ENCODE measurements around the gene SUGP2.
A peak's percentile ranks its signal among the peaks of the same experiment; 100 is the strongest.

SUGP2 gene

GRCh38 chr19:19062454-19063182 is 29.3 kb upstream of the SUGP2 start:
- peaks cover 8% of the 10 kb centered on the region for H3K36me3 Mint-ChIP-seq (ENCODE audit: low read depth)
- TF ChIP-seq CTCF (IDR thresholded peaks at IDR 0.05): no peak
- peak overlapping the region; percentile 96 for H3K27ac Mint-ChIP-seq
- peak; percentile 32 for DNase-seq
- H3K4me1 Mint-ChIP-seq: peaks cover 70% of the 10 kb centered on the region
- peaks cover 32% of the 10 kb centered on the region for H3K27me3 Mint-ChIP-seq (ENCODE audit: low read depth, poor library complexity)
- H3K9me3 Mint-ChIP-seq: no peaks in the 10 kb centered on the region
- H3K4me3 Mint-ChIP-seq: peak overlapping the region; percentile 86

GRCh38 chr19:19061506-19061905 is 28.2 kb upstream of the SUGP2 start:
- no peak for TF ChIP-seq CTCF (IDR thresholded peaks at IDR 0.05)
- H3K4me1 Mint-ChIP-seq: peaks cover 62% of the 10 kb centered on the region
- no peak for DNase-seq
- no peaks in the 10 kb centered on the region for H3K9me3 Mint-ChIP-seq
- no peak overlapping the region for H3K27ac Mint-ChIP-seq
- peaks cover 24% of the 10 kb centered on the region for H3K27me3 Mint-ChIP-seq (ENCODE audit: low read depth, poor library complexity)
- no peak overlapping the region for H3K4me3 Mint-ChIP-seq
- H3K36me3 Mint-ChIP-seq (ENCODE audit: low read depth): peaks cover 8% of the 10 kb centered on the region

- Mint-ChIP-seq H3K27me3 (ENCODE audit: low read depth, poor library complexity) (peaks cover 11% of the 10 kb centered on the region), H3K36me3 (ENCODE audit: low read depth) (peaks cover 8% of the 10 kb centered on the region), H3K4me3 (no peak overlapping the region), H3K4me1 (peaks cover 58% of the 10 kb centered on the region), H3K9me3 (no peaks in the 10 kb centered on the region), H3K27ac (peak overlapping the region; percentile 94)
- no peak for TF ChIP-seq CTCF (IDR thresholded peaks at IDR 0.05)
- DNase-seq: no peak
Observed at GRCh38 chr19:19059837-19060611, 26.7 kb upstream of the SUGP2 start.

- peak overlapping the region; percentile 94 for H3K27ac Mint-ChIP-seq
- DNase-seq: no peak
- H3K4me3 Mint-ChIP-seq: no peak overlapping the region
- H3K9me3 Mint-ChIP-seq: no peaks in the 10 kb centered on the region
- H3K27me3 Mint-ChIP-seq (ENCODE audit: low read depth, poor library complexity): peaks cover 3% of the 10 kb centered on the region
- no peak for TF ChIP-seq CTCF (IDR thresholded peaks at IDR 0.05)
- peaks cover 8% of the 10 kb centered on the region for H3K36me3 Mint-ChIP-seq (ENCODE audit: low read depth)
- H3K4me1 Mint-ChIP-seq: peaks cover 50% of the 10 kb centered on the region
Observed at GRCh38 chr19:19059018-19059836, 25.9 kb upstream of the SUGP2 start.

GRCh38 chr19:19057720-19058119 is 24.4 kb upstream of the SUGP2 start:
- TF ChIP-seq CTCF (IDR thresholded peaks at IDR 0.05): no peak
- no peaks in the 10 kb centered on the region for H3K27me3 Mint-ChIP-seq (ENCODE audit: low read depth, poor library complexity)
- no peaks in the 10 kb centered on the region for H3K9me3 Mint-ChIP-seq
- DNase-seq: no peak
- H3K4me1 Mint-ChIP-seq: peaks cover 40% of the 10 kb centered on the region
- H3K36me3 Mint-ChIP-seq (ENCODE audit: low read depth): peaks cover 11% of the 10 kb centered on the region
- H3K27ac Mint-ChIP-seq: no peak overlapping the region
- no peak overlapping the region for H3K4me3 Mint-ChIP-seq
